ENCODE measurements around the gene AKT3. TPM values are rescaled to one million over a fixed set of nuclear protein-coding genes. Genes with fewer than 3 reads are reported as not detected.
A peak's percentile ranks its signal among the peaks of the same experiment; 100 is the strongest.
"Not testable (repeated sequence)": the region's sequence is repeated elsewhere in the genome, so short reads cannot be mapped to it uniquely, and the experiment has no call there.

Gene AKT3
- total RNA-seq, 1 experiment from 2014 or later = 18.7 TPM

GRCh38 chr1:243884603-243885002 is 34.6 kb upstream of the AKT3 start:
- no peaks in the 10 kb centered on the region for H4K20me1 ChIP-seq (ENCODE audit: low read length)
- H3K9me3 ChIP-seq (ENCODE audit: low read length) = no peaks in the 10 kb centered on the region
- ATAC-seq (no peak), DNase-seq (no peak)
- TF ChIP-seq EZH2 (IDR thresholded peaks at IDR 0.05; ENCODE audit: low read length, unreplicated experiment) = no peak
- TF ChIP-seq EZH2phosphoT487 (IDR thresholded peaks at IDR 0.05; ENCODE audit: borderline replicate concordance, low read length) = no peak
- no peak for TF ChIP-seq CTCF (conservative IDR thresholded peaks at IDR 0.05; ENCODE audit: low read depth, low read length)
- POLR2A ChIA-PET (ENCODE audit: unreplicated experiment) = no interaction called here
- intact Hi-C loops (cut with micrococcal nuclease) = no loop called here
- no peak overlapping the region for H2AFZ ChIP-seq (ENCODE audit: low read length)
- BruUV-seq (replicated peaks) = no TSS peak
- no peak overlapping the region for H3K4me2 ChIP-seq (ENCODE audit: low read length)
- no peak overlapping the region for H3K9ac ChIP-seq (ENCODE audit: low read length)
- H3K4me3 ChIP-seq (ENCODE audit: low read length) = no peak overlapping the region
- no peaks in the 10 kb centered on the region for H3K79me2 ChIP-seq (ENCODE audit: low read length)
- CTCF ChIA-PET = no interaction called here
- no peaks in the 10 kb centered on the region for H3K27me3 ChIP-seq (ENCODE audit: low read length)
- no peak overlapping the region for H3K27ac ChIP-seq (ENCODE audit: low read length)
- H3K9me2 ChIP-seq (replicated peaks; ENCODE audit: low read length) = no peaks in the 10 kb centered on the region; the same call in 1 of the 2 replicates
- H3K36me3 ChIP-seq (ENCODE audit: low read depth, low read length) = no peaks in the 10 kb centered on the region
- H3K4me1 ChIP-seq (ENCODE audit: insufficient read depth, low read length) = peaks cover 29% of the 10 kb centered on the region
- H3F3A ChIP-seq (ENCODE audit: low read length, unreplicated experiment) = peaks cover 4% of the 10 kb centered on the region

- intact Hi-C loops (cut with micrococcal nuclease) = no loop called here
- Histone ChIP-seq H3K27ac (ENCODE audit: low read length) (no peak overlapping the region), H3F3A (ENCODE audit: low read length, unreplicated experiment) (peaks cover 4% of the 10 kb centered on the region), H3K4me2 (ENCODE audit: low read length) (no peak overlapping the region), H3K4me3 (ENCODE audit: low read length) (no peak overlapping the region), H3K27me3 (ENCODE audit: low read length) (no peaks in the 10 kb centered on the region), H3K79me2 (ENCODE audit: low read length) (no peaks in the 10 kb centered on the region), H4K20me1 (ENCODE audit: low read length) (no peaks in the 10 kb centered on the region), H3K9me3 (ENCODE audit: low read length) (no peaks in the 10 kb centered on the region), H3K9me2 (replicated peaks; ENCODE audit: low read length) (no peaks in the 10 kb centered on the region; the same call in 1 of the 2 replicates), H3K4me1 (ENCODE audit: insufficient read depth, low read length) (peaks cover 29% of the 10 kb centered on the region), H3K9ac (ENCODE audit: low read length) (no peak overlapping the region), H2AFZ (ENCODE audit: low read length) (no peak overlapping the region), H3K36me3 (ENCODE audit: low read depth, low read length) (no peaks in the 10 kb centered on the region)
- no peak for TF ChIP-seq EZH2phosphoT487 (IDR thresholded peaks at IDR 0.05; ENCODE audit: borderline replicate concordance, low read length)
- TF ChIP-seq CTCF (conservative IDR thresholded peaks at IDR 0.05; ENCODE audit: low read depth, low read length) = no peak
- no peak for TF ChIP-seq EZH2 (IDR thresholded peaks at IDR 0.05; ENCODE audit: low read length, unreplicated experiment)
- no peak for ATAC-seq
- DNase-seq = peak; percentile 66
- ChIA-PET CTCF (no interaction called here), POLR2A (ENCODE audit: unreplicated experiment) (no interaction called here)
- BruUV-seq (replicated peaks) = no TSS peak
Measured at GRCh38 chr1:243883551-243883950, 33.5 kb upstream of the AKT3 start.

GRCh38 chr1:243882276-243882675 is 32.2 kb upstream of the AKT3 start:
- H2AFZ ChIP-seq (ENCODE audit: low read length) = peak overlapping the region; percentile 13
- POLR2A ChIA-PET (ENCODE audit: unreplicated experiment) = no interaction called here
- no peaks in the 10 kb centered on the region for H3K79me2 ChIP-seq (ENCODE audit: low read length)
- DNase-seq (peak; percentile 34), ATAC-seq (peak; percentile 51)
- peaks cover 4% of the 10 kb centered on the region for H3F3A ChIP-seq (ENCODE audit: low read length, unreplicated experiment)
- no peak overlapping the region for H3K4me3 ChIP-seq (ENCODE audit: low read length)
- BruUV-seq (replicated peaks) = no TSS peak
- no peaks in the 10 kb centered on the region for H3K9me3 ChIP-seq (ENCODE audit: low read length)
- H4K20me1 ChIP-seq (ENCODE audit: low read length) = no peaks in the 10 kb centered on the region
- no peaks in the 10 kb centered on the region for H3K36me3 ChIP-seq (ENCODE audit: low read depth, low read length)
- CTCF ChIA-PET = no interaction called here
- H3K27me3 ChIP-seq (ENCODE audit: low read length) = no peaks in the 10 kb centered on the region
- H3K9ac ChIP-seq (ENCODE audit: low read length) = peak overlapping the region; percentile 7; the same call in 1 of the 2 replicates
- TF ChIP-seq EZH2phosphoT487 (IDR thresholded peaks at IDR 0.05; ENCODE audit: borderline replicate concordance, low read length) (no peak), CTCF (conservative IDR thresholded peaks at IDR 0.05; ENCODE audit: low read depth, low read length) (no peak), EZH2 (IDR thresholded peaks at IDR 0.05; ENCODE audit: low read length, unreplicated experiment) (no peak)
- H3K4me2 ChIP-seq (ENCODE audit: low read length) = peak overlapping the region; percentile 34; the same call in 1 of the 2 replicates
- peaks cover 29% of the 10 kb centered on the region for H3K4me1 ChIP-seq (ENCODE audit: insufficient read depth, low read length)
- intact Hi-C loops (cut with micrococcal nuclease) = no loop called here
- H3K9me2 ChIP-seq (replicated peaks; ENCODE audit: low read length) = no peaks in the 10 kb centered on the region; the same call in 1 of the 2 replicates
- H3K27ac ChIP-seq (ENCODE audit: low read length) = peak overlapping the region; percentile 69

- H3K9me2 ChIP-seq (replicated peaks; ENCODE audit: low read length); H4K20me1 ChIP-seq (ENCODE audit: low read length); intact Hi-C loops (cut with micrococcal nuclease); H3K27me3 ChIP-seq (ENCODE audit: low read length); H3K9ac ChIP-seq (ENCODE audit: low read length); H3K27ac ChIP-seq (ENCODE audit: low read length); CTCF ChIA-PET; BruUV-seq (replicated peaks); ATAC-seq; H3K36me3 ChIP-seq (ENCODE audit: low read depth, low read length); H2AFZ ChIP-seq (ENCODE audit: low read length); POLR2A ChIA-PET (ENCODE audit: unreplicated experiment); H3K4me3 ChIP-seq (ENCODE audit: low read length); H3F3A ChIP-seq (ENCODE audit: low read length, unreplicated experiment); H3K9me3 ChIP-seq (ENCODE audit: low read length); DNase-seq; H3K4me2 ChIP-seq (ENCODE audit: low read length); H3K79me2 ChIP-seq (ENCODE audit: low read length): not testable (repeated sequence)
- peaks cover 15% of the 10 kb centered on the region for H3K4me1 ChIP-seq (ENCODE audit: insufficient read depth, low read length)
Measured at GRCh38 chr1:243877058-243877457, 27.0 kb upstream of the AKT3 start.
